ENCODE data around the gene LRRK2. TPM values are rescaled to one million over a fixed set of nuclear protein-coding genes. Genes with fewer than 3 reads are reported as not detected.

The LRRK2 gene
- total RNA-seq, 4 donors from 2014 or later: 4.5 to 10.7 (median 6.2) TPM

DNA sequence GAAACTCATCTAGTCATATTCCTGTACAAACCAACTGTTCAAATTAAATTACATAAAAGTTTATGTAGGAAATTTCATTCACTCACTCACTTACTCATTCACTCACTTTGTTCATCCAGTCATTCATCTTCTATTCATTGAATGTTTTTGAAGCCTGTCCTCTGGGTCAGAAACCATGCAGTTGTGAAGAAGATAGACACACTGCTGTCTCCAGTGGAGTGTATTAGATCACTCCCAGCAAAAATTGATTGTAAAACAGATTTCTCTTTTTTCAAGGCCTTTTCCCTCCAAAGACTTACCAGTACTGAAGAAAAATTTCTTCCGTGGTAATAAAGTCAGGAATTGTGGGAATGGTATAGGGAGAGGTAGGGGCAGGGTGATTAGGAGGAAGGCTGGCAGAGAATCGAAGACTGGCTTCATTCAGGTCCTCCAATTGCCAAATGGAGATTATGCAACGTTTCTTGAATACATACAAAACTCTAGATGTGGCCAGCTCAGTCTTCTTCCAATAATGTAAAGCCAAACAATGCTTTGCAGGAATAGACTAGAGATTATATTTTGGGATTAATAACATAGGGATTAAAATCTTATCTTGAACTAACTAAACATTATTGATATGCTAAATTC lies 9.1 kb downstream of the LRRK2 start:
- ATAC-seq (no peak), DNase-seq (no peak)
- no peak overlapping the region for H3K27ac ChIP-seq
- H3K4me1 ChIP-seq: no peaks in the 10 kb centered on the region
- peaks cover 3 to 20% of the 10 kb centered on the region in 2 donors for H3K36me3 ChIP-seq
- intact Hi-C loops (cut with DNase I; ENCODE audit: low total_unique reads): no loop called here
- in situ Hi-C loops (cut with MboI; ENCODE audit: low sequenced_read_pairs in 4 of 4): no loop called here
- H3K27me3 ChIP-seq: no peaks in the 10 kb centered on the region
- H3K9me3 ChIP-seq: no peaks in the 10 kb centered on the region
- TF ChIP-seq, protein P1, sequence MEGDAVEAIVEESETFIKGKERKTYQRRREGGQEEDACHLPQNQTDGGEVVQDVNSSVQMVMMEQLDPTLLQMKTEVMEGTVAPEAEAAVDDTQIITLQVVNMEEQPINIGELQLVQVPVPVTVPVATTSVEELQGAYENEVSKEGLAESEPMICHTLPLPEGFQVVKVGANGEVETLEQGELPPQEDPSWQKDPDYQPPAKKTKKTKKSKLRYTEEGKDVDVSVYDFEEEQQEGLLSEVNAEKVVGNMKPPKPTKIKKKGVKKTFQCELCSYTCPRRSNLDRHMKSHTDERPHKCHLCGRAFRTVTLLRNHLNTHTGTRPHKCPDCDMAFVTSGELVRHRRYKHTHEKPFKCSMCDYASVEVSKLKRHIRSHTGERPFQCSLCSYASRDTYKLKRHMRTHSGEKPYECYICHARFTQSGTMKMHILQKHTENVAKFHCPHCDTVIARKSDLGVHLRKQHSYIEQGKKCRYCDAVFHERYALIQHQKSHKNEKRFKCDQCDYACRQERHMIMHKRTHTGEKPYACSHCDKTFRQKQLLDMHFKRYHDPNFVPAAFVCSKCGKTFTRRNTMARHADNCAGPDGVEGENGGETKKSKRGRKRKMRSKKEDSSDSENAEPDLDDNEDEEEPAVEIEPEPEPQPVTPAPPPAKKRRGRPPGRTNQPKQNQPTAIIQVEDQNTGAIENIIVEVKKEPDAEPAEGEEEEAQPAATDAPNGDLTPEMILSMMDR (IDR thresholded peaks at IDR 0.05 in 4 of 5, conservative IDR thresholded peaks at IDR 0.05 in 1 of 5): no peak
- TF ChIP-seq POLR2A (IDR thresholded peaks at IDR 0.05): no peak
- no peak overlapping the region for H3K4me3 ChIP-seq

DNA sequence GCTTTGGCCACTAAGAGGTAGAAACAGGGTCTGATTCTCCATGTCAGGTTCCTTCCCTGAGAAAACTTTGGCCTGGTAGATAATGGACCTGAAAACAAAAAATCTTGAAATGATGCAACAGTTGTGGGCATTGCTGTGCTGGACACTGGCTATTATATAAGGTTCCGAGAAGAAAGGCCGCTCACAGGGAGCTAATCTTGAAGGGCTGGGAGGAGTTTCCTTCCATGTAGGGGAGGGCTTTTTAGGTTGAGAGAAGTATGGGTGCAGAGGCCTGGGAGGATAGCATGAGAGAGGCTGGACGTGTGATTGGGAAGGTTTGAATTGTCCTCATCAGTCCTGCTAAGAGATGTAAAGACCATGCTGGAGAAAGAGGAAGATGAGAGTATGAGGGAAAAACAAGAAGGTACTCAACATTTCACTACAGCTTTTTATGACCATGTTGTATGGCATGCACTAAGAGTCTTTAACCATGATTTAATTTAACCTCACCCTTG lies 11.6 kb downstream of the LRRK2 start:
- no peak for TF ChIP-seq POLR2A (IDR thresholded peaks at IDR 0.05)
- TF ChIP-seq, protein P1 (IDR thresholded peaks at IDR 0.05 in 4 of 5, conservative IDR thresholded peaks at IDR 0.05 in 1 of 5): no peak
- no peaks in the 10 kb centered on the region for H3K4me1 ChIP-seq
- in situ Hi-C loops (cut with MboI; ENCODE audit: low sequenced_read_pairs in 4 of 4) (no loop called here), intact Hi-C loops (cut with DNase I; ENCODE audit: low total_unique reads) (loop anchor here (5.0 kb wide), 1 partner anchor 76 kb away; no protein-coding TSS in a partner anchor)
- no peak for DNase-seq
- no peaks in the 10 kb centered on the region for H3K27me3 ChIP-seq
- no peak overlapping the region for H3K4me3 ChIP-seq
- peaks cover 3 to 25% of the 10 kb centered on the region in 2 donors for H3K36me3 ChIP-seq
- H3K9me3 ChIP-seq: no peaks in the 10 kb centered on the region
- ATAC-seq: no peak
- H3K27ac ChIP-seq: no peak overlapping the region

DNA sequence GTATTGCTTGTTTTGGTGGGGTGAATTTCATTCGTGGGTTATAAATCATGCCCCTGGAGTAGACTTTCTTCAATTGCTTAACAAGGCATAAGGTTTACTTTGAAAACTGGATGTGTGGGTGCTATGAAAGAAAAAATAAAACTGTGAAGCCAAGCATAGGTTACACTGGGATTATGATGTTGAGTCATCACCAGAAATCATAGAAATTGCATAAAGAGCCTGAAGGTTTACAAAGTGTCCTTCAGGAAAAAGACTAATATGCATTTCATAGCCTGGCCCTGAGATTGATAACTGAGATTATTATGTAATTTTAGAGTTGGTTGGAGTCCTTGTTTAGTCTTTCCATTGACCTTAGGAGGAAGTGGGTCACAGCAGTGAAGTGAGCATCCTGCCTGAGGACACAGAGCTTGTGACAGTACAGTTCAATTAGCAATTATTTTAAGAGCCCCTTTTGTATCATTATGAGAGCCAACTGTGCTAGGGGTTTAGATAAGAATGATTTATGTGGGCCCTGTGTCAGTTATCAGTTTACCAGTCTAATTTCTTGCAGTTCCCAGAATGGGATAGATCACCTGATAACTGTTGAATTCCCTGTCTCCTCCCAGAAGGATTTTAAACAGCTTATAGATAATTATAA lies 13.6 kb downstream of the LRRK2 start:
- in situ Hi-C loops (cut with MboI; ENCODE audit: low sequenced_read_pairs in 4 of 4) (no loop called here), intact Hi-C loops (cut with DNase I; ENCODE audit: low total_unique reads) (loop anchor here (5.0 kb wide), 1 partner anchor 74 kb away; no protein-coding TSS in a partner anchor)
- TF ChIP-seq POLR2A (IDR thresholded peaks at IDR 0.05): no peak
- TF ChIP-seq, protein P1 (IDR thresholded peaks at IDR 0.05 in 4 of 5, conservative IDR thresholded peaks at IDR 0.05 in 1 of 5): no peak
- Histone ChIP-seq H3K27me3 (no peaks in the 10 kb centered on the region), H3K36me3 (peaks cover 0 to 9% of the 10 kb centered on the region in 2 donors), H3K4me3 (no peak overlapping the region), H3K27ac (no peak overlapping the region), H3K4me1 (no peaks in the 10 kb centered on the region), H3K9me3 (no peaks in the 10 kb centered on the region)
- ATAC-seq (no peak), DNase-seq (no peak)

DNA sequence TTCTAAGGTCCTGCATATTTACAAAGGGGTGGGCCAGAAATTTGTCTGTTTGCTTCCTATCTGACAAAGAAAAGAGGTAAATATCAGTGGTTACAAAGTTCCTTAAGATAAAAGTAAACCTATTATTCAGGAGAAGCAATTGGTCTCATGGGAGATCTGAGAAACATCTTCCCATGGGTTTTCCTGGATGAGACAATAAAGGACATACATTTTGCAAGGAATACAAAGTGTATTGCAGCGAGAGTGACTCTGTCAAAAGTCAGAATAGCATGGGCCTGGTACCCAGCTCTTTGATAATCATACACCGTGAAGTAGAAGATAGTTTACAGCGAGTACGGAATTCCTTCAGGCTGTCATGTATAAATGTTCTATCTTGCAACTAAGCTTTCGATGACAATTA lies 14.2 kb downstream of the LRRK2 start:
- no peak overlapping the region for H3K4me3 ChIP-seq
- intact Hi-C loops (cut with DNase I; ENCODE audit: low total_unique reads) (loop anchor here (5.0 kb wide), 1 partner anchor 73 kb away; no protein-coding TSS in a partner anchor), in situ Hi-C loops (cut with MboI; ENCODE audit: low sequenced_read_pairs in 4 of 4) (no loop called here)
- H3K36me3 ChIP-seq: peaks cover 0 to 5% of the 10 kb centered on the region in 2 donors
- H3K27ac ChIP-seq: no peak overlapping the region
- ATAC-seq: no peak
- no peaks in the 10 kb centered on the region for H3K27me3 ChIP-seq
- no peaks in the 10 kb centered on the region for H3K4me1 ChIP-seq
- H3K9me3 ChIP-seq: no peaks in the 10 kb centered on the region
- DNase-seq: no peak
- TF ChIP-seq, protein P1 (IDR thresholded peaks at IDR 0.05 in 4 of 5, conservative IDR thresholded peaks at IDR 0.05 in 1 of 5): no peak
- TF ChIP-seq POLR2A (IDR thresholded peaks at IDR 0.05): no peak

All from gastrocnemius medialis (tissue), 4 donors.